GM19023 (cell line): ENCODE results near the gene SLC2A14.

Experiments used
- ATAC-seq: cut with Tn5 transposase; IDR thresholded peaks from one replicate; pipeline ENCODE4 v1.9.1; 2021; ENCODE audit warnings: mild to moderate bottlenecking, moderate library complexity; ENCODE audit not compliant: unreplicated experiment

SLC2A14 gene

GRCh38 chr12:7781274-7781673 lies 91.4 kb downstream of the SLC2A14 start:
- ATAC-seq = no peak

DNA sequence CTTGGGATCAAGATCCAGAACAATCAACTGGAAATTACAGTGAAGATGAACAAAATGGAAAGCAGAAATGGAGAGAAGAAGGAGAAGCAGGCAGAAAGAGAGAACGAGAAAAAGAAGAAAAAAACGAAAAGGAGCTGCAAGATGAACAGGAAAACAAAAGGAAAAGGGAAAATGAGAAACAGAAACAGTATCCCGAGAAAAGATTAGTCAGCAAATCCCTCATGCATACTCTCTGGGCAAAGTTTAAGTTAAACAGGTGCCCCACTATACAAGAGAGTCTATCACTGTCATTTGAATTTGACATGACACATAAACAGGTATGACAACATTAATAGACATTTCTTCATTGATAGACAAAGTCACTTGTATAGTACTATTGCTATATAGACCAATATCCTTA lies 102.7 kb downstream of the SLC2A14 start:
- no peak for ATAC-seq
